Type B pancreatic cell (in vitro differentiated cells): ENCODE measurements around the gene SERPINI1. TPM values are rescaled to one million over a fixed set of nuclear protein-coding genes. Genes with fewer than 3 reads are reported as not detected.

ENCODE experiments used
- DNase-seq: peaks from one replicate; pipeline ENCODE4 v3.0.0; 2021; ENCODE audit warnings: mixed read lengths; ENCODE audit not compliant: unreplicated experiment; ENCODE audit errors: extremely low spot score
- H3K27ac Mint-ChIP-seq: 2 replicates; pipeline ENCODE4 v1.8.0; 2021; ENCODE audit warnings: mild to moderate bottlenecking, mixed read lengths
- H3K27me3 Mint-ChIP-seq: 2 replicates; pipeline ENCODE4 v1.8.0; 2021; ENCODE audit warnings: mixed read lengths
- H3K36me3 Mint-ChIP-seq: 2 replicates; pipeline ENCODE4 v1.8.0; 2021; ENCODE audit warnings: mixed read lengths
- H3K4me1 Mint-ChIP-seq: one replicate; pipeline ENCODE4 v1.8.0; 2021; ENCODE audit warnings: mixed read lengths; ENCODE audit not compliant: unreplicated experiment
- H3K4me3 Mint-ChIP-seq: 2 replicates; pipeline ENCODE4 v1.8.0; 2021; ENCODE audit warnings: mild to moderate bottlenecking, mixed read lengths
- H3K9me3 Mint-ChIP-seq: 2 replicates; pipeline ENCODE4 v1.8.0; 2021; ENCODE audit warnings: mixed read lengths
- CTCF ChIP-seq: fragments of 200-600 bp; sonication (generic); conservative IDR thresholded peaks from 2 replicates; pipeline ENCODE4 v1.5.0; 2021; ENCODE audit warnings: antibody characterized with exemption, mild to moderate bottlenecking
- total RNA-seq: library from RNA; stranded (reverse); gene quantifications from 2 replicates; pipeline ENCODE4 v1.2.1, GENCODE V29; 2021; ENCODE audit warnings: low replicate concordance

The SERPINI1 gene
- total RNA-seq, 1 donor from 2014 or later, result 27.2 TPM

- no peak overlapping the region for H3K27ac Mint-ChIP-seq
- no peaks in the 10 kb centered on the region for H3K9me3 Mint-ChIP-seq
- H3K4me1 Mint-ChIP-seq, result no peaks in the 10 kb centered on the region
- DNase-seq, result no peak
- TF ChIP-seq CTCF, result no peak
- no peaks in the 10 kb centered on the region for H3K27me3 Mint-ChIP-seq
- no peaks in the 10 kb centered on the region for H3K36me3 Mint-ChIP-seq
- H3K4me3 Mint-ChIP-seq, result no peak overlapping the region
These were observed 77.9 kb downstream of the SERPINI1 start for GRCh38 chr3:167813169-167814123.

- H3K9me3 Mint-ChIP-seq, result no peaks in the 10 kb centered on the region
- no peak overlapping the region for H3K4me3 Mint-ChIP-seq
- H3K27me3 Mint-ChIP-seq, result no peaks in the 10 kb centered on the region
- DNase-seq, result no peak
- TF ChIP-seq CTCF, result no peak
- H3K27ac Mint-ChIP-seq, result no peak overlapping the region
- no peaks in the 10 kb centered on the region for H3K4me1 Mint-ChIP-seq
- H3K36me3 Mint-ChIP-seq, result no peaks in the 10 kb centered on the region
These were observed 79.0 kb downstream of the SERPINI1 start for GRCh38 chr3:167814441-167814951.

- H3K4me3 Mint-ChIP-seq, result no peak overlapping the region
- no peaks in the 10 kb centered on the region for H3K9me3 Mint-ChIP-seq
- TF ChIP-seq CTCF, result no peak
- H3K27ac Mint-ChIP-seq, result no peak overlapping the region
- no peak for DNase-seq
- H3K27me3 Mint-ChIP-seq, result no peaks in the 10 kb centered on the region
- no peaks in the 10 kb centered on the region for H3K36me3 Mint-ChIP-seq
- no peaks in the 10 kb centered on the region for H3K4me1 Mint-ChIP-seq
These were observed 81.4 kb downstream of the SERPINI1 start for GRCh38 chr3:167816953-167817352.

- Mint-ChIP-seq H3K9me3 (no peaks in the 10 kb centered on the region), H3K27ac (no peak overlapping the region), H3K36me3 (no peaks in the 10 kb centered on the region), H3K4me1 (no peaks in the 10 kb centered on the region), H3K27me3 (no peaks in the 10 kb centered on the region), H3K4me3 (no peak overlapping the region)
- no peak for TF ChIP-seq CTCF
- no peak for DNase-seq
These were observed 84.8 kb downstream of the SERPINI1 start for GRCh38 chr3:167820102-167820865.

GRCh38 chr3:167821248-167821805, 85.8 kb downstream of the SERPINI1 start:
- DNase-seq, result no peak
- Mint-ChIP-seq H3K27me3 (no peaks in the 10 kb centered on the region), H3K36me3 (no peaks in the 10 kb centered on the region), H3K9me3 (no peaks in the 10 kb centered on the region), H3K27ac (no peak overlapping the region), H3K4me3 (no peak overlapping the region), H3K4me1 (no peaks in the 10 kb centered on the region)
- TF ChIP-seq CTCF, result no peak
